SK-N-SH treated with all-trans-retinoic acid at 6 μM for 48 hours (cell line): ENCODE data around the gene MKNK2.

ENCODE experiments used
- ATAC-seq: fragments of 200-7000 bp; cut with Tn5 transposase; 3 replicates; pipeline ENCODE4 v1.9.1; 2020; ENCODE audit warnings: mild to moderate bottlenecking, moderate library complexity
- BACH2 ChIP-seq: fragments of 250-450 bp; sonication (Bioruptor Pico); IDR thresholded peaks from 2 replicates; pipeline ENCODE4 v1.9.0; 2021; ENCODE audit warnings: mild to moderate bottlenecking, borderline replicate concordance
- CSDC2 ChIP-seq: fragments of 250-450 bp; sonication (Bioruptor Pico); IDR thresholded peaks from 2 replicates; pipeline ENCODE4 v1.5.0; 2020; ENCODE audit warnings: mild to moderate bottlenecking, moderate library complexity
- ESRRG ChIP-seq: fragments of 250-450 bp; sonication (Bioruptor Pico); IDR thresholded peaks from 2 replicates; pipeline ENCODE4 v1.6.1; 2021; ENCODE audit warnings: mild to moderate bottlenecking
- GLIS3 ChIP-seq: fragments of 250-450 bp; sonication (Bioruptor Pico); IDR thresholded peaks from 2 replicates; pipeline ENCODE4 v1.5.0; 2020; ENCODE audit warnings: mild to moderate bottlenecking, moderate library complexity
- OSR1 ChIP-seq: fragments of 250-450 bp; sonication (Bioruptor Pico); IDR thresholded peaks from 2 replicates; pipeline ENCODE4 v1.8.0; 2022; ENCODE audit warnings: moderate library complexity, mild to moderate bottlenecking, inconsistent platforms
- PATZ1 ChIP-seq: fragments of 250-450 bp; sonication (Bioruptor Pico); IDR thresholded peaks from 2 replicates; pipeline ENCODE4 v1.8.0; 2020; ENCODE audit warnings: mild to moderate bottlenecking, moderate library complexity, borderline replicate concordance
- PPARA ChIP-seq: fragments of 250-450 bp; sonication (Bioruptor Pico); IDR thresholded peaks from 2 replicates; pipeline ENCODE4 v1.5.0; 2020; ENCODE audit warnings: mild to moderate bottlenecking, borderline replicate concordance
- RARB ChIP-seq: fragments of 250-450 bp; sonication (Bioruptor Pico); IDR thresholded peaks from 2 replicates; pipeline ENCODE4 v1.8.0; 2021; ENCODE audit warnings: mild to moderate bottlenecking, moderate library complexity
- TCF4 ChIP-seq: fragments of 250-450 bp; sonication (Bioruptor Pico); IDR thresholded peaks from 2 replicates; pipeline ENCODE4 v1.8.0; 2021; ENCODE audit warnings: mild to moderate bottlenecking, moderate library complexity, borderline replicate concordance
- TOX ChIP-seq: fragments of 250-450 bp; sonication (Bioruptor Pico); IDR thresholded peaks from 2 replicates; pipeline ENCODE4 v1.8.0; 2021; ENCODE audit warnings: mild to moderate bottlenecking, moderate library complexity, borderline replicate concordance
- TSHZ2 ChIP-seq: fragments of 250-450 bp; sonication (Bioruptor Pico); IDR thresholded peaks from 2 replicates; pipeline ENCODE4 v1.5.0; 2020; ENCODE audit warnings: mild to moderate bottlenecking, moderate library complexity
- ZC3H10 ChIP-seq: fragments of 250-450 bp; sonication (Bioruptor Pico); IDR thresholded peaks from 2 replicates; pipeline ENCODE4 v1.5.1; 2021; ENCODE audit warnings: mild to moderate bottlenecking, moderate library complexity
- ZFP3 ChIP-seq: fragments of 250-450 bp; sonication (Bioruptor Pico); IDR thresholded peaks from 2 replicates; pipeline ENCODE4 v1.5.0; 2020; ENCODE audit warnings: mild to moderate bottlenecking, moderate library complexity
- ZNF565 ChIP-seq: fragments of 450-650 bp; formaldehyde crosslinking; conservative IDR thresholded peaks from 2 replicates; pipeline ENCODE4 v1.5.0; 2020; ENCODE audit warnings: low read depth, mild to moderate bottlenecking, moderate library complexity
- ZNF70 ChIP-seq: fragments of 450-650 bp; formaldehyde crosslinking; IDR thresholded peaks from 2 replicates; pipeline ENCODE4 v1.5.0; 2020; ENCODE audit warnings: mild to moderate bottlenecking, moderate library complexity
- ZNF8 ChIP-seq: fragments of 450-650 bp; formaldehyde crosslinking; IDR thresholded peaks from 2 replicates; pipeline ENCODE4 v1.5.0; 2020; ENCODE audit warnings: mild to moderate bottlenecking, moderate library complexity
- TF ChIP-seq, protein P1 (sequence below): fragments of 250-450 bp; sonication (Bioruptor Pico); IDR thresholded peaks from 2 replicates; pipeline ENCODE4 v1.8.0; 2021; ENCODE audit warnings: low read depth, mild to moderate bottlenecking, moderate library complexity, borderline replicate concordance
- TF ChIP-seq, protein P2 (sequence below): fragments of 250-450 bp; sonication (Bioruptor Pico); IDR thresholded peaks from 2 replicates; pipeline ENCODE4 v1.5.1; 2020; ENCODE audit warnings: low read depth, mild to moderate bottlenecking, moderate library complexity
- TF ChIP-seq, protein P3 (sequence below): fragments of 250-450 bp; sonication (Bioruptor Pico); IDR thresholded peaks from 2 replicates; pipeline ENCODE4 v1.5.1; 2021; ENCODE audit warnings: mild to moderate bottlenecking, moderate library complexity

MKNK2 gene

GRCh38 chr19:2064788-2065524, 13.9 kb upstream of the MKNK2 start:
- ATAC-seq = no peak
- 0 out of 2 replicates have a peak, but pooled peaks have one; percentile 24 for TF ChIP-seq PPARA (CRISPR knock-in tag)
- TF ChIP-seq, protein P1, sequence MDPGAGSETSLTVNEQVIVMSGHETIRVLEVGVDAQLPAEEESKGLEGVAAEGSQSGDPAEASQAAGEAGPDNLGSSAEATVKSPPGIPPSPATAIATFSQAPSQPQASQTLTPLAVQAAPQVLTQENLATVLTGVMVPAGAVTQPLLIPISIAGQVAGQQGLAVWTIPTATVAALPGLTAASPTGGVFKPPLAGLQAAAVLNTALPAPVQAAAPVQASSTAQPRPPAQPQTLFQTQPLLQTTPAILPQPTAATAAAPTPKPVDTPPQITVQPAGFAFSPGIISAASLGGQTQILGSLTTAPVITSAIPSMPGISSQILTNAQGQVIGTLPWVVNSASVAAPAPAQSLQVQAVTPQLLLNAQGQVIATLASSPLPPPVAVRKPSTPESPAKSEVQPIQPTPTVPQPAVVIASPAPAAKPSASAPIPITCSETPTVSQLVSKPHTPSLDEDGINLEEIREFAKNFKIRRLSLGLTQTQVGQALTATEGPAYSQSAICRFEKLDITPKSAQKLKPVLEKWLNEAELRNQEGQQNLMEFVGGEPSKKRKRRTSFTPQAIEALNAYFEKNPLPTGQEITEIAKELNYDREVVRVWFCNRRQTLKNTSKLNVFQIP = no peak

GRCh38 chr19:2064395-2064787, 13.3 kb upstream of the MKNK2 start:
- TF ChIP-seq TCF4 (CRISPR knock-in tag) (no peak), ZNF8 (no peak), TSHZ2 (CRISPR knock-in tag) (no peak), CSDC2 (no peak), TOX (no peak), PATZ1 (no peak), PPARA (CRISPR knock-in tag) (no peak), ZNF70 (no peak), BACH2 (CRISPR knock-in tag) (no peak), GLIS3 (CRISPR knock-in tag) (no peak)
- TF ChIP-seq, protein P2, sequence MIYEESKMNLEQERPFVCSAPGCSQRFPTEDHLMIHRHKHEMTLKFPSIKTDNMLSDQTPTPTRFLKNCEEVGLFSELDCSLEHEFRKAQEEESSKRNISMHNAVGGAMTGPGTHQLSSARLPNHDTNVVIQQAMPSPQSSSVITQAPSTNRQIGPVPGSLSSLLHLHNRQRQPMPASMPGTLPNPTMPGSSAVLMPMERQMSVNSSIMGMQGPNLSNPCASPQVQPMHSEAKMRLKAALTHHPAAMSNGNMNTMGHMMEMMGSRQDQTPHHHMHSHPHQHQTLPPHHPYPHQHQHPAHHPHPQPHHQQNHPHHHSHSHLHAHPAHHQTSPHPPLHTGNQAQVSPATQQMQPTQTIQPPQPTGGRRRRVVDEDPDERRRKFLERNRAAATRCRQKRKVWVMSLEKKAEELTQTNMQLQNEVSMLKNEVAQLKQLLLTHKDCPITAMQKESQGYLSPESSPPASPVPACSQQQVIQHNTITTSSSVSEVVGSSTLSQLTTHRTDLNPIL (CRISPR knock-in tag) = no peak
- TF ChIP-seq, protein P3, sequence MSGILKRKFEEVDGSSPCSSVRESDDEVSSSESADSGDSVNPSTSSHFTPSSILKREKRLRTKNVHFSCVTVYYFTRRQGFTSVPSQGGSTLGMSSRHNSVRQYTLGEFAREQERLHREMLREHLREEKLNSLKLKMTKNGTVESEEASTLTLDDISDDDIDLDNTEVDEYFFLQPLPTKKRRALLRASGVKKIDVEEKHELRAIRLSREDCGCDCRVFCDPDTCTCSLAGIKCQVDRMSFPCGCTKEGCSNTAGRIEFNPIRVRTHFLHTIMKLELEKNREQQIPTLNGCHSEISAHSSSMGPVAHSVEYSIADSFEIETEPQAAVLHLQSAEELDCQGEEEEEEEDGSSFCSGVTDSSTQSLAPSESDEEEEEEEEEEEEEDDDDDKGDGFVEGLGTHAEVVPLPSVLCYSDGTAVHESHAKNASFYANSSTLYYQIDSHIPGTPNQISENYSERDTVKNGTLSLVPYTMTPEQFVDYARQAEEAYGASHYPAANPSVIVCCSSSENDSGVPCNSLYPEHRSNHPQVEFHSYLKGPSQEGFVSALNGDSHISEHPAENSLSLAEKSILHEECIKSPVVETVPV (CRISPR knock-in tag) = no peak
- TF ChIP-seq, all 23 proteins: peak for 0
- ATAC-seq = no peak

DNA sequence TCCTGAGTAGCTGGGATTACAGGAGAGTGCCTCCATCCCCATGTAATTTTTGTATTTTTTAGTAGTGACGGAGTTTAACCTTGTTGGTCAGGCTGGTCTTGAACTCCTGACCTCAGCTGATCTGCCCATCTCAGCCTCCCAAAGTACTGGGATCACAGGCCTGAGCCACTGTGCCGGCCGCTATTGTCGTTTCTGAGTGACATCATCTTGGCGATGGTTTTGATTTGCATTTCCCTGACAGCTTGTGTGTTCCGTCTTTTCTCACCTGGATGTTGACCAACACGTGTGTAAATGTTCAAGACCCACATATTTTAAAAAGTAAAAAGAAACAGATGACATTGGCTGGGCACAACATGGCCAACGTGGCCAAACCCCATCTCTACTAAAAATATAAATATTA, 12.8 kb upstream of the MKNK2 start:
- no peak for ATAC-seq
- TF ChIP-seq ZNF8 (no peak), RARB (no peak), PPARA (CRISPR knock-in tag) (no peak), ZFP3 (no peak), PATZ1 (no peak), BACH2 (CRISPR knock-in tag) (no peak), OSR1 (CRISPR knock-in tag) (no peak), TCF4 (CRISPR knock-in tag) (no peak), ZC3H10 (CRISPR knock-in tag) (no peak), ESRRG (no peak), ZNF565 (CRISPR knock-in tag) (no peak), GLIS3 (CRISPR knock-in tag) (no peak), TSHZ2 (CRISPR knock-in tag) (no peak)
- TF ChIP-seq, protein P3 (CRISPR knock-in tag) = no peak
- TF ChIP-seq, protein P2 (CRISPR knock-in tag) = no peak
